Motor neuron (in vitro differentiated cells): ENCODE data around the gene AFF3. TPM values are rescaled to one million over a fixed set of nuclear protein-coding genes. Genes with fewer than 3 reads are reported as not detected.

ENCODE experiments used
- ATAC-seq, 8 experiments: fragments of 200-7000 bp; cut with Tn5 transposase; replicated peaks in 6 of 8; 2 replicates each; pipeline ENCODE4 v1.8.0; 2021; ENCODE audit warnings: mild to moderate bottlenecking in 8 of 8, moderate library complexity in 8 of 8
- H3K27ac ChIP-seq, 2 donors: fragments of 250-450 bp; sonication (Bioruptor Pico); 2 replicates each; pipeline ENCODE4 v1.9.0; 2021; ENCODE audit warnings: antibody characterized with exemption in 2 of 2, mild to moderate bottlenecking in 2 of 2, moderate library complexity in 1 of 2
- H3K4me1 ChIP-seq, 2 donors: fragments of 250-450 bp; sonication (Bioruptor Pico); replicated peaks in 1 of 2; 2 replicates each; pipeline ENCODE4 v1.6.1; 2021; ENCODE audit warnings: antibody characterized with exemption in 2 of 2, mild to moderate bottlenecking in 2 of 2, moderate library complexity in 1 of 2
- H3K4me3 ChIP-seq, 5 donors: fragments of 250-450 bp; sonication (Bioruptor Pico); 2 replicates each; pipeline ENCODE4 v1.9.0; 2021; ENCODE audit warnings: antibody characterized with exemption in 5 of 5, mild to moderate bottlenecking in 5 of 5, moderate library complexity in 4 of 5
- WGBS, 10 experiments: fragments of 450-650 bp; shearing (Covaris generic); methylation state at CpG; one replicate each; pipeline ENCODE4 v1.0.0; 2022; 5-methylcytosine and 5-hydroxymethylcytosine counted together
- in situ Hi-C, 9 experiments: fragments of 400-800 bp; cut with MboI; loops; one replicate each; pipeline ENCODE4 v1.15.0; 2021; ENCODE audit warnings: low sequenced_read_pairs in 9 of 9, low pct_unique_long_range_greater_than_20kb in 2 of 9; ENCODE audit not compliant: unreplicated experiment in 9 of 9
- total RNA-seq, 8 experiments: library from RNA; unstranded; fragments of 300-600 nt; gene quantifications; 2 replicates each; pipeline versions ENCODE4 v1.2.3 to v1.2.4, GENCODE V29; 2022

The AFF3 gene
- total RNA-seq, 8 experiments from 2014 or later = 0.99 to 33.6 (median 16.7) TPM

DNA sequence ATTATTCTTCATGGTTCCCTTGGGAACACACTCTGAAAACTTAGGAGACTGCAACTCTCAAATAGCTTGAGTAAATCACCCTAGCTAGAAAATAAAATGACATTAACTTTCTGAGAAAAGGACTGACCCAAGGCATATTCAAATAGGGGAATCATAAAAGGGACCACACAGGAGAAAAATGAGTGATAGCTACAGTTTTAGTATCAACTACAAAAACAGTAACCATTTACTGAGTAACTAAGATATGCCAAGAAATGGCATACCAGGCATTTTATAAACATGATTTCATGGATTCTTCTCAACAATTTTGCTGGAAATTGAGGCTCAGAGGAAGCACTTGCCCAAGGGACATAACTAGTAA, 84.5 kb downstream of the AFF3 start:
- H3K4me1 ChIP-seq = peaks cover 13 to 27% of the 10 kb centered on the region in 2 donors
- no peak overlapping the region for H3K27ac ChIP-seq
- ATAC-seq = peak in 1 of 8 experiments; percentile 63
- in situ Hi-C loops = no loop called here
- H3K4me3 ChIP-seq = no peak overlapping the region

DNA sequence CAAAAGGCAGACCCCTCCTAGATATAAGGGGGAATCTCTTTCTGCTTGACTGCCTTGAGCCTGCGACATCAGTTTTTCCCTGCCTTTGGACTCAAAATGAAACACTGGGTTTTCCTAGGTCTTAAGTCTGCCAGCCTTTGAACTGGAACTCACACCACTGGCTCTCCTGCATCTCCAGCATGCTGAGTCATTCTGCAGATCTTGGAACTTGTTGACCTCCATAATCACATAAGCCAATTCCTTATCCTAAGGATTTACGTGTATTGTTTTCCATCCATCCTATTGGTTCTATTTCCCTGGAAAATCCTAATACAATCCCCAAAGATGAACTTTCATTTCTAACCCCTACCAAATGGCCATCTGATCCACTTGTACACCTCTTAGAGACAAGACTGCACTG, 88.0 kb downstream of the AFF3 start:
- Histone ChIP-seq H3K4me3 (no peak overlapping the region), H3K27ac (no peak overlapping the region), H3K4me1 (peaks cover 23 to 32% of the 10 kb centered on the region in 2 donors)
- in situ Hi-C loops = no loop called here
- WGBS, 10 experiments = 79 to 100% (median 100%) methylated on average over 1 to 2 of the region's 2 CpGs; no CpG with 5 or more reads in 2 of the 10 experiments
- ATAC-seq = no peak

DNA sequence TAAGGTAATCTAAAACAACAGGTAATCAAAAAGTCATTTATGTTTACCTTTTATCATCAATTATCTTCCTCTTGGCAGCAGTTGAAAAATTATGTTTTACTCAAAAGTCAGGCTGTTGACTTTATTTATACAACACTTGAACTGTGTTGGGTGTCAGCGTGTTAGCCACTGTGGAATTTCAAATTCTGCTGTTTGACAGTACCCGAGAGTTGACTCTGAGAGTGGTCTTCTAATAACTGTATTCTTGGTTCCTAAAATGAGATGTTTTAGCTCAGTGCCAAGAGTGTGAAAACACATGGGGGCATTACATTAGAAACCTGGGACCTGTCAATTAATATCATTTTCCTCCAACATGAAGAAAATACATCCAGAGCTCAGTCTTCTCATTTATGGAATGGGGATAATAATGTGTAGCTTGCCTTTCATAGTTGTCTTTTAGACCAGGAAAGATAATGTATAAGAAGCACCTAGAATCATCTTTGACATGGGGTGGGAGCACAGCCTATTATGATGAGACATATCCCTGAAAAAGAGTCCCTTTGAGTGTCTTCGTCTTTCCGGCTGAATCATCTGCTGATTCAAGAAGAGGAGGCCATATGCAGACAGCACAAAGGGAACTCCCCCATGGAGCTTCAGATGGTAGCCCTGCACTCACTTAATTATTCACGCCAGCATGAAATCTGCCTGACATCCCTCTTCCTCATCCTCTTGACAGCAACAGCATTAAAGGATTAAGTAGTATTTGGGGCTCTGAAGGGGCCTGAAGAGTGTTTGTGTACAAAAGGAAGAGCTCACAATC, 89.1 kb downstream of the AFF3 start:
- 47 to 100% (median 92%) methylated on average over 1 to 5 of the region's 5 CpGs; no CpG with 5 or more reads in 1 of the 10 experiments for WGBS, 10 experiments
- ATAC-seq = no peak
- in situ Hi-C loops = no loop called here
- Histone ChIP-seq H3K4me1 (peaks cover 23 to 32% of the 10 kb centered on the region in 2 donors), H3K4me3 (no peak overlapping the region), H3K27ac (no peak overlapping the region)

DNA sequence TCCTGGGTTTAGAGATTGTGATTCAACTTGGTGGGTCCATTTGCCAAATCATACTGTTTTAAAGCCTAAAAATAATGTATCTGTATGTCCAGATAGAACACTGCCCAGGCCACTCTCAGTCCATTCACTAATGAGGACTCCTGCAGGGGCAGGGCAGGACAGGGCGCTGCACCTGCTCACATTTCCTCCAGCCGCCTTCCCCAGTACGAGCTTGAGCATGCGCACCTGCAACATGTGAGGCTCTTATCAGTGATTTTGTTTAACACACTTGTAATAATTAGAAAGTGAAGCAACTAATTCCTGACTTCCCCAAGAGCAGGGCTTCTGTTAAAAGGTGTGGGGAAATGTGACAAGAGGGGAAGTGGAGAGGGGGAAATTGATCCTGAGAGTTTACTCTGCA, 89.7 kb downstream of the AFF3 start:
- in situ Hi-C loops = no loop called here
- WGBS, 10 experiments = 83 to 100% (median 93%) methylated on average over 1 to 4 of the region's 4 CpGs; no CpG with 5 or more reads in 3 of the 10 experiments
- peaks cover 29 to 35% of the 10 kb centered on the region in 2 donors for H3K4me1 ChIP-seq
- no peak overlapping the region for H3K27ac ChIP-seq
- ATAC-seq = no peak
- H3K4me3 ChIP-seq = no peak overlapping the region

DNA sequence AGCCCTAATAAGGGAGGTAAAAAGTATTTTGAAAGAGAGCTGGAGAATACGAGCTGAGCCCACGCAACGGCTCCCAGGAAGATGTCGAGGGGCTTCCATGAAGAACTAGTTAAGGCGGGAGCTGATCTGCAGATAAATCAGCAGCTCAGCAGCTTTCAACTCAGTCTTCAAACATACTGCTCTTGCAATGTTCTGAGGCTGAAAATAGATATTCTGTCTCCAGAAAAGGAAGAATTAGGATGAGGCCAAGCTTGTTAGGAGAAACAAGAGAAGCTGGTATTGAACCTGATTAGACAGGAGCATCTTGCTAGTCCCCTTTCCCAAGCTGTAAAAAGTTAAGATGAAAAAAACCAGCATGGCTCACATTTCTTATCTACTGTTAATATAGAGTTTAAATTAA, 91.1 kb downstream of the AFF3 start:
- 79 to 88% (median 84%) methylated on average over 5 of the region's 5 CpGs; no CpG with 5 or more reads in 6 of the 10 experiments for WGBS, 10 experiments
- in situ Hi-C loops = no loop called here
- no peak for ATAC-seq
- H3K4me1 ChIP-seq = peaks cover 35 to 38% of the 10 kb centered on the region in 2 donors
- H3K27ac ChIP-seq = no peak overlapping the region
- H3K4me3 ChIP-seq = no peak overlapping the region

DNA sequence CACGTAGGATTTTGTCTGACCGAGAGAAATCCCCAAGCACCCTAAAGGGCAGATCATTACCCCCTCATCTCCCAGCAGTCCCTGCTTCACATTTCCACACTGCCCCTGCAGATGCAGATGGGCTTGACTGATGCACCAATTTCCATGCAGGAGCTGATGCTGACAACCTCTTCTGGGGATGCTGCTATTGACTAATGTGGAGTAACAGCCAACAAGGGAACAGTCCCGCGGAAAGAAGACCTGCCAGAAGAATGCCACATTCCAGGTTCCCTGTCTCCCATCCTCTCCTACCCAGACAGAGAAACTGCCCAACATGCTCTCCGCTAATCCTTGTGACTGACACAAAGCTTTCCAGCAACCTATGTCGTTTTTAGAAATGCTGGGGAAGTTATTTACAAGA, 91.7 kb downstream of the AFF3 start:
- WGBS, 10 experiments = 48 to 92% (median 84%) methylated on average over 1 to 4 of the region's 6 CpGs; no CpG with 5 or more reads in 4 of the 10 experiments
- Histone ChIP-seq H3K27ac (no peak overlapping the region), H3K4me3 (no peak overlapping the region), H3K4me1 (peaks cover 30 to 32% of the 10 kb centered on the region in 2 donors)
- in situ Hi-C loops = no loop called here
- peak in 1 of 8 experiments; percentile 24 for ATAC-seq

DNA sequence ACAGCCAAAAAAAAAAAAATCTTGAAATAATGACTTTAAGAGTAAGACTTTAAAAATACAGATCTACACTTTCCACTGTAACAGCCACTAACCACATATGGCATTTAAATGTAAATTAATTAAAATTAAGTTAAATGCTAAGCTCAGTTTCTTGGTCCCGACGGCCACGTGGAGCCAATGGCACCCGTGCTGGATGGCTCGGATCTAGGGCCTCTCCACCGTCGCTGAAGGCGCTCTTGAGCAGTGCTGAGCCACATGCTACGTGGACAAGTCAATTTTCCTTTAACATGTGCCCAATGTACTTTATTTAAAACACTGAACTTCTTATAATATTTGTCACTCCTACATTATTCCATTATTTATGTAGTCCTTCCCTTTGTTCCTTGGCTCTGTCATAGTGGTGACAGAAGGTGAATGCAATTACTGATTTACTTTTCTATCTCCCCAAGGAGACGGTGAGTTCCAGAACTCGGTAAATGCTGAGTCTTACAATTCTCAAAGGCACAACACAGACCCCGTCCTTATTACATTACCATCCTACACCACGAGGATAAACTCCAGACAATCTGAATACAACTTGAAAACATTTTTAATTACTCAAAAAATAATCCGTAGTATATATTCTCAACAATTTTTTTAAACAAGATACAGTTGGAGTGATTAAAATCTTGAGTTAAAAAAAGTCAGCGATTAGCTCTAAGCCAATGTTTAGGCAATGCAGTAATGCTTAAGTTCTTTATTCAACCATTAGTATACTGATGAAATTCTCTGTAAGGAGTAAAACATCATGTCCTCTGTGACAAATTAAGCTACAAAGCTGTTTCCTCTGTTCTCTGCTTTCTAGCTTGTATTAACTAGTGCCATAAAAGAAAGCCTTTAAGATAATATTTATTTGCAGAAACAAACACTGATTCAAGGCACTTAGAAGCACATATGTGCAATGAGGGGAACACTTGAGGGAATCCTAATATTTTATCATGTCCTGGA, 95.1 kb downstream of the AFF3 start:
- peaks cover 46 to 61% of the 10 kb centered on the region in 2 donors for H3K4me1 ChIP-seq
- 60 to 90% (median 86%) methylated on average over 2 to 15 of the region's 15 CpGs for WGBS, 10 experiments
- H3K4me3 ChIP-seq = no peak overlapping the region
- in situ Hi-C loops = no loop called here
- ATAC-seq = peak in 5 of 8 experiments; percentile 22 to 74 (median 60)
- peak overlapping the region in 1 of 2 donors; percentile 38 for H3K27ac ChIP-seq

DNA sequence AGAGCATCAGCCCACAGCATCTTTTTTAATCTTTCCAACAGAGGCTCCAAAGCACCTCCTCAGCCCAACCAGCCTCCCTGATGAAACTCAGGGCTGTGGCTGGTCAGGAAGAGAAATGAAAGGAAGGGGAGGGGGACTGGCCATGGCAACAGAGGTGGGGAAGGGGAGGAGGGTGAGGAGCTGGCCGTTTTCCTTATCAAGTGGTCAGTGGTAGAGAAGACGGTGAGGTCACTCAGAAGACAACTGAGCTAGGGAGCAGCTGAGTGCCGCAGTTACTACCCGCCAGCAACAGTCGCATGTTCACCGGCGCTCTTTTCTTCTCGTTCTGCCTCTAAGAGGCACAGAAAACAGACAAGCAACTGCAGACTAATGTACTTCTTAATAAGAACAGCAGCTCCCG, 97.4 kb downstream of the AFF3 start:
- no peak overlapping the region for H3K4me3 ChIP-seq
- peak overlapping the region in 1 of 2 donors; percentile 23 for H3K27ac ChIP-seq
- ATAC-seq = peak in 5 of 8 experiments; percentile 35 to 63 (median 41)
- peaks cover 65 to 69% of the 10 kb centered on the region in 2 donors for H3K4me1 ChIP-seq
- 40 to 100% (median 88%) methylated on average over 1 to 6 of the region's 9 CpGs; no CpG with 5 or more reads in 3 of the 10 experiments for WGBS, 10 experiments
- in situ Hi-C loops = no loop called here

DNA sequence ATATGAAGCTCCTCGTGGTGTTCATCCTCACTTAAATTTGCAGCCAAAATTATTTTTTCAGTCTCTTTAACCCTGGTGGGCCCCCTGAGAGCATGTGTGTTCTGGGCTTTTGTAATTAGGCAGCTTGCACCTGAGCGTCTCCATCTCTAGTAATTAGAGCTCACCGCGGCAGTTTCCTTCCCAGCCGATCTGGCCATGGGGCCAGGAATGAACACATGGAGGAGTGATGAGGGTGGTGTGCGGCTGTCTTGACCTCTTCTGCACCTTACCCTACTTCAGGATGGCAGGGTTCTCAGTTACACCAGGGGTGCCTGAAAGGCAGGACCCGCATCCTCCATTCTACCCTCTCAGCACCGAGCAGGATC, 98.5 kb downstream of the AFF3 start:
- Histone ChIP-seq H3K4me1 (peaks cover 69 to 74% of the 10 kb centered on the region in 2 donors), H3K27ac (no peak overlapping the region), H3K4me3 (no peak overlapping the region)
- in situ Hi-C loops = no loop called here
- ATAC-seq = no peak
- WGBS, 10 experiments = 13 to 85% (median 50%) methylated on average over 1 to 5 of the region's 8 CpGs; no CpG with 5 or more reads in 3 of the 10 experiments

DNA sequence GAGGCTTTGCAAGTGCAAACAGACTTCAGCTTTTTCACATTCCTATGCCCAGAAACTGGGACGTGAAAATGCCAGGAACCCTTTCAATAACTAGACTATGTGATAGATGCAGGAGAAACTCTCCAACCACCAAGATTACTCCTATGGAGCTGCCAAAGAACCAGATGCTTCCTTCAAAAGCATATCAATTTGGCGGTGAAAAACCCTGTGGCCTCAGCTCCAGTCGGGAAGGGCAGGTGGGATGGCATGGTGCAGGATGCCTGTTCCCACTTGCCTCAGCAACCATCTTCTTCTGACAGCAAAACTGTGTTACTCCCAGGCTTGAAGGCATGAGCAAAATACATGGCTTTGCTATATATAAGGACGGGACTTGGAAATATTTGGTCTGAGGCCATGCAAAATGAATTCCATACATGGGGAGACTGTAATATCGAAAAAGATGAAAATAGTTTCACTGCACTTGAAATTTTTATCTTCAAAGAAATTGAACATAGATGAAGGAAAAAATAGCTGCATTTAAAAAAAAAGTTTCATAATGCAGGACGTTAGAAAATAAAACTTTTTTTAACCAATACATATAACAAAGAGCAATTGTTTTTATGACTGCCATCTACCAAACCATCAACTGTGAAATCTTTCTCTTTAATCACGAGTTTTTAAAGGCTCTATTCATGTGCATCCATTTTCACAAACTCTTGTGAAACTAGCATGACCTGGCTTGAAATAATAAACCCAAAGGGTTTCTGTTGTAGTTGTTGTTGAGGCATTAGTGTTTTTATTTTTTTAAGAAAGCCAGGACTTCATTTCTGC, 99.1 kb downstream of the AFF3 start:
- in situ Hi-C loops = no loop called here
- no peak overlapping the region for H3K4me3 ChIP-seq
- ATAC-seq = no peak
- H3K4me1 ChIP-seq = peaks cover 69 to 74% of the 10 kb centered on the region in 2 donors
- H3K27ac ChIP-seq = no peak overlapping the region
- WGBS, 10 experiments = 22 to 88% (median 67%) methylated on average over 2 to 7 of the region's 7 CpGs

DNA sequence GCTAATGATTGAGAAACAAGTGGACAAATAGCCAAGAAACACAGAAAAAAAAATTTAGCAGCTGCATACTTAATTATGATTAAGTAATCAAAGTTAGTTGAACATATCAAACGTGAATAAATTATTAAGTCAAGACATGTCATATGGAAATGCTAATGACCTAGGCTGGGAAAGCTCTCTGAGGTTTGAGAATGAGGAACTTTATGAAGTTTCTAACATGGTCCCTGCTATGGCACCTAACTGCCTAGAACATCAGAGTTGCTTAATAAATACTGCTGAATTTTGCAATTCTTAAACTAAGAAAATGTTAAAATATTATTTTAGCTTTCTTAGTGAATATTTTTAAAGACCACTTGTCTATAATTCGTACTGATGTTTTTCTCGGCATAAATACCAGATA, 99.8 kb downstream of the AFF3 start:
- Histone ChIP-seq H3K4me3 (no peak overlapping the region), H3K4me1 (peaks cover 65 to 68% of the 10 kb centered on the region in 2 donors), H3K27ac (no peak overlapping the region)
- ATAC-seq = no peak
- WGBS, 10 experiments = 52 to 100% (median 76%) methylated on average over 2 to 3 of the region's 3 CpGs
- in situ Hi-C loops = no loop called here

DNA sequence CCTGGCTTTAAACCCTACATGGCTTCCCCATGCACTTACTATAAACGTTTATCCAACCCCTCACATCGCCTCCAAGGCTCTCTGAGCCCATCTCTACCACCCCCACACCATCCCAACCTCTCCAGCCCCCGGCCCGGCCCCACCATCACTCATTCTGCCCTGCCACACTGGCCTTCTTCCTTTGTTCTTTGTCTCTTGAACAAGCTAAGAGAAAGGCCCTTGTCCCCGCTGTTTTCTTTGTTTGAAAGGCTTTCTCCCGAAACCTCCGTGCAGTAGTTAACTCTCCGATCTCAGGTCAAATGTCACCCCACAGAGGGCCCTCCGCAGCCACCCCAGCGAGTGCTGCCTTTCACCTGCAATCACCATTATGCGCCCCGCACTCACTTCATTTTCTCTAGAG, 100.4 kb downstream of the AFF3 start:
- 0 to 96% (median 11%) methylated on average over 1 to 4 of the region's 12 CpGs; no CpG with 5 or more reads in 2 of the 10 experiments for WGBS, 10 experiments
- peak overlapping the region; percentile 57 to 65 for H3K27ac ChIP-seq
- in situ Hi-C loops = no loop called here
- ATAC-seq = peak in 5 of 8 experiments; percentile 64 to 73 (median 71)
- peaks cover 60 to 61% of the 10 kb centered on the region in 2 donors for H3K4me1 ChIP-seq
- H3K4me3 ChIP-seq = no peak overlapping the region
